Esophagus squamous epithelium (tissue), 4 donors: ENCODE results near the gene MICAL2.

Source experiments
- POLR2A ChIP-seq, 4 donors: fragments of 450-650 bp; IDR thresholded peaks; one replicate each; pipeline ENCODE4 v1.6.1; 2017; ENCODE audit warnings: antibody characterized with exemption in 4 of 4, mild to moderate bottlenecking in 4 of 4, moderate library complexity in 3 of 4
- TF ChIP-seq, protein P1 (sequence below), 6 experiments: fragments of 450-650 bp in 4 of 6; fragments of 200-600 bp in 2 of 6; sonication (generic) in 2 of 6; IDR thresholded peaks; one replicate each; pipeline ENCODE4 v1.5.1; 2016 to 2019; ENCODE audit warnings: antibody characterized with exemption in 6 of 6, mild to moderate bottlenecking in 4 of 6, moderate library complexity in 4 of 6

- TF ChIP-seq, protein P1, sequence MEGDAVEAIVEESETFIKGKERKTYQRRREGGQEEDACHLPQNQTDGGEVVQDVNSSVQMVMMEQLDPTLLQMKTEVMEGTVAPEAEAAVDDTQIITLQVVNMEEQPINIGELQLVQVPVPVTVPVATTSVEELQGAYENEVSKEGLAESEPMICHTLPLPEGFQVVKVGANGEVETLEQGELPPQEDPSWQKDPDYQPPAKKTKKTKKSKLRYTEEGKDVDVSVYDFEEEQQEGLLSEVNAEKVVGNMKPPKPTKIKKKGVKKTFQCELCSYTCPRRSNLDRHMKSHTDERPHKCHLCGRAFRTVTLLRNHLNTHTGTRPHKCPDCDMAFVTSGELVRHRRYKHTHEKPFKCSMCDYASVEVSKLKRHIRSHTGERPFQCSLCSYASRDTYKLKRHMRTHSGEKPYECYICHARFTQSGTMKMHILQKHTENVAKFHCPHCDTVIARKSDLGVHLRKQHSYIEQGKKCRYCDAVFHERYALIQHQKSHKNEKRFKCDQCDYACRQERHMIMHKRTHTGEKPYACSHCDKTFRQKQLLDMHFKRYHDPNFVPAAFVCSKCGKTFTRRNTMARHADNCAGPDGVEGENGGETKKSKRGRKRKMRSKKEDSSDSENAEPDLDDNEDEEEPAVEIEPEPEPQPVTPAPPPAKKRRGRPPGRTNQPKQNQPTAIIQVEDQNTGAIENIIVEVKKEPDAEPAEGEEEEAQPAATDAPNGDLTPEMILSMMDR (IDR thresholded peaks at IDR 0.05) = no peak
- no peak for TF ChIP-seq POLR2A (IDR thresholded peaks at IDR 0.05)
Observed at GRCh38 chr11:12274056-12274455, 163.7 kb downstream of the MICAL2 start.
